HG03457 (cell line): ENCODE results near the gene NPAS3.

Experiments used
- ATAC-seq: cut with Tn5 transposase; IDR thresholded peaks from one replicate; pipeline ENCODE4 v1.9.1; 2021; ENCODE audit warnings: moderate number of reproducible peaks; ENCODE audit not compliant: unreplicated experiment

The NPAS3 gene

GRCh38 chr14:33461036-33461435 lies 522.4 kb downstream of the NPAS3 start:
- no peak for ATAC-seq

- ATAC-seq = no peak
Measured at GRCh38 chr14:33463731-33464130, 525.1 kb downstream of the NPAS3 start.

GRCh38 chr14:33464254-33464962 lies 525.7 kb downstream of the NPAS3 start:
- ATAC-seq = no peak

GRCh38 chr14:33465846-33466700 lies 527.4 kb downstream of the NPAS3 start:
- ATAC-seq = no peak

- no peak for ATAC-seq
Measured at GRCh38 chr14:33467971-33468370, 529.3 kb downstream of the NPAS3 start.

- ATAC-seq = no peak
Measured at GRCh38 chr14:33469898-33470297, 531.2 kb downstream of the NPAS3 start.

- no peak for ATAC-seq
Measured at GRCh38 chr14:33471776-33472175, 533.1 kb downstream of the NPAS3 start.

GRCh38 chr14:33475623-33476022 lies 536.9 kb downstream of the NPAS3 start:
- ATAC-seq = no peak

GRCh38 chr14:33477797-33478196 lies 539.1 kb downstream of the NPAS3 start:
- no peak for ATAC-seq

- ATAC-seq = no peak
Measured at GRCh38 chr14:33480071-33480886, 541.6 kb downstream of the NPAS3 start.

GRCh38 chr14:33480887-33481184 lies 542.2 kb downstream of the NPAS3 start:
- ATAC-seq = no peak

GRCh38 chr14:33483110-33483509 lies 544.4 kb downstream of the NPAS3 start:
- no peak for ATAC-seq

- no peak for ATAC-seq
Measured at GRCh38 chr14:33483541-33483940, 544.9 kb downstream of the NPAS3 start.

- no peak for ATAC-seq
Measured at GRCh38 chr14:33484264-33484663, 545.6 kb downstream of the NPAS3 start.

- ATAC-seq = no peak
Measured at GRCh38 chr14:33486332-33486890, 547.7 kb downstream of the NPAS3 start.

GRCh38 chr14:33488582-33488981 lies 549.9 kb downstream of the NPAS3 start:
- ATAC-seq = no peak

- no peak for ATAC-seq
Measured at GRCh38 chr14:33490555-33490954, 551.9 kb downstream of the NPAS3 start.

- no peak for ATAC-seq
Measured at GRCh38 chr14:33491112-33491511, 552.4 kb downstream of the NPAS3 start.

GRCh38 chr14:33492491-33492890 lies 553.8 kb downstream of the NPAS3 start:
- no peak for ATAC-seq

GRCh38 chr14:33493266-33493665 lies 554.6 kb downstream of the NPAS3 start:
- no peak for ATAC-seq

GRCh38 chr14:33493990-33494389 lies 555.3 kb downstream of the NPAS3 start:
- ATAC-seq = no peak
